Measurements from ENCODE around the gene AQP2. TPM values are rescaled to one million over a fixed set of nuclear protein-coding genes. Genes with fewer than 3 reads are reported as not detected.
A peak's percentile ranks its signal among the peaks of the same experiment; 100 is the strongest.

AQP2 gene
- total and polyA plus RNA-seq, 2 of the 4 experiments (the other 2 are of a cell fraction): not detected

DNA sequence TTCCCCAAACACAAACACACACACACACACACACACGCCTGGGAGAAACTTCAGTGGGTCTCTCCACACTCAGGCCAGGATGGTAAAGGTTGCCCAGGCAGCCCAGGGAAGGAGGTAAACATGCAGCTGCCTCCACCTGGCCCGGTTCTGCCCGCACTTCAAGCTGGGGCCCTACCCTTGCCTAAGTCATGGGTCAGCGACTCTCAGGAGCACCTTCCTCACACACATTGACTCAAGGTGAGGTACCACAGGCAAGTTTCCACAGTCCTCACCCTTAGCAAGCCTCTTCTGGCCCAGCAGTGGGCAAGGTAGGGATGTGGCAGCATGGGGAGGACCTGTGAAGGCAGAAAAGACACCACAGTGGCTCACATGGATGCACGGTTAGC is 32.8 kb upstream of the AQP2 start:
- H3K56ac ChIP-seq (ENCODE audit: extremely low read depth, insufficient read depth, low read length): no peak overlapping the region
- no TSS peak for BruUV-seq (replicated peaks)
- intact Hi-C loops (cut with micrococcal nuclease): no loop called here
- dilution Hi-C loops (cut with HindIII; ENCODE audit: low sequenced_read_pairs, unreplicated experiment): no loop called here
- WGBS, 2 experiments (ENCODE audit: extremely low coverage in 2 of 2, insufficient read length in 1 of 2): no CpG with 5 or more reads among the region's 5 CpGs
- H3K18ac ChIP-seq (ENCODE audit: low read depth, low read length): no peak overlapping the region
- H4K5ac ChIP-seq (ENCODE audit: low read depth, low read length): no peak overlapping the region
- H2BK15ac ChIP-seq (ENCODE audit: low read depth, low read length): no peak overlapping the region
- no peak overlapping the region for H4K8ac ChIP-seq (ENCODE audit: low read depth in 2 of 2, low read length in 2 of 2)
- H3K36me3 ChIP-seq (ENCODE audit: control insufficient read depth, insufficient read depth, low read length): no peaks in the 10 kb centered on the region
- peaks cover 17% of the 10 kb centered on the region for H3K27me3 ChIP-seq (ENCODE audit: control insufficient read depth, insufficient read depth, low read length)
- no peaks in the 10 kb centered on the region for H4K20me1 ChIP-seq (ENCODE audit: insufficient read depth, low read length)
- no peak overlapping the region for H2AFZ ChIP-seq (replicated peaks; ENCODE audit: low read length, poor library complexity)
- no peak overlapping the region for H3K27ac ChIP-seq (ENCODE audit: insufficient read depth, low read length)
- H3K23ac ChIP-seq (ENCODE audit: low read depth, low read length): no peak overlapping the region
- H3K4me3 ChIP-seq (ENCODE audit: insufficient read depth, low read depth, low read length): no peak overlapping the region
- ChIA-PET POLR2A (ENCODE audit: unreplicated experiment) (no interaction called here), CTCF (no interaction called here)
- H3K14ac ChIP-seq (replicated peaks; ENCODE audit: low read depth, low read length): no peak overlapping the region
- H2BK5ac ChIP-seq (ENCODE audit: low read depth, low read length, poor library complexity, severe bottlenecking): no peak overlapping the region
- H2AK9ac ChIP-seq (replicated peaks; ENCODE audit: low read depth, low read length, poor library complexity): peak overlapping the region; percentile 38
- H3K9ac ChIP-seq (ENCODE audit: low read depth, low read length): no peak overlapping the region
- no peak overlapping the region for H3K4me2 ChIP-seq (ENCODE audit: low read depth, low read length)
- H2AK5ac ChIP-seq (ENCODE audit: low read depth, low read length): no peak overlapping the region
- no peaks in the 10 kb centered on the region; a peak in 1 of 4 replicates for H3K79me1 ChIP-seq (ENCODE audit: low read depth in 1 of 2, low read length in 2 of 2)
- in situ Hi-C loops (cut with MboI; ENCODE audit: low sequenced_read_pairs): no loop called here
- DNase-seq: no peak
- H3K4ac ChIP-seq (ENCODE audit: low read depth, low read length): no peak overlapping the region
- ATAC-seq (ENCODE audit: low read depth): no peak
- TF ChIP-seq CEBPB (IDR thresholded peaks at IDR 0.05; ENCODE audit: low read depth, low read length) (no peak), MXI1 (IDR thresholded peaks at IDR 0.05; ENCODE audit: borderline replicate concordance, low read depth, low read length) (no peak), MAFK (IDR thresholded peaks at IDR 0.05; ENCODE audit: low read depth, low read length) (no peak), RAD21 (IDR thresholded peaks at IDR 0.05; ENCODE audit: low read length) (no peak), BHLHE40 (IDR thresholded peaks at IDR 0.05; ENCODE audit: low read depth, low read length) (no peak), CHD1 (IDR thresholded peaks at IDR 0.05; ENCODE audit: low read depth, low read length) (no peak), POLR2A (IDR thresholded peaks at IDR 0.05; ENCODE audit: low read depth, low read length) (no peak), NFE2L2 (IDR thresholded peaks at IDR 0.05; ENCODE audit: low read depth, low read length) (no peak), RFX5 (IDR thresholded peaks at IDR 0.05; ENCODE audit: low read depth, low read length) (no peak), FOS (IDR thresholded peaks at IDR 0.05; ENCODE audit: low read depth, low read length) (no peak), SMC3 (IDR thresholded peaks at IDR 0.05; ENCODE audit: low read depth, low read length) (no peak), MAZ (IDR thresholded peaks at IDR 0.05; ENCODE audit: borderline replicate concordance, low read depth, low read length) (no peak)
- TF ChIP-seq, protein P1, sequence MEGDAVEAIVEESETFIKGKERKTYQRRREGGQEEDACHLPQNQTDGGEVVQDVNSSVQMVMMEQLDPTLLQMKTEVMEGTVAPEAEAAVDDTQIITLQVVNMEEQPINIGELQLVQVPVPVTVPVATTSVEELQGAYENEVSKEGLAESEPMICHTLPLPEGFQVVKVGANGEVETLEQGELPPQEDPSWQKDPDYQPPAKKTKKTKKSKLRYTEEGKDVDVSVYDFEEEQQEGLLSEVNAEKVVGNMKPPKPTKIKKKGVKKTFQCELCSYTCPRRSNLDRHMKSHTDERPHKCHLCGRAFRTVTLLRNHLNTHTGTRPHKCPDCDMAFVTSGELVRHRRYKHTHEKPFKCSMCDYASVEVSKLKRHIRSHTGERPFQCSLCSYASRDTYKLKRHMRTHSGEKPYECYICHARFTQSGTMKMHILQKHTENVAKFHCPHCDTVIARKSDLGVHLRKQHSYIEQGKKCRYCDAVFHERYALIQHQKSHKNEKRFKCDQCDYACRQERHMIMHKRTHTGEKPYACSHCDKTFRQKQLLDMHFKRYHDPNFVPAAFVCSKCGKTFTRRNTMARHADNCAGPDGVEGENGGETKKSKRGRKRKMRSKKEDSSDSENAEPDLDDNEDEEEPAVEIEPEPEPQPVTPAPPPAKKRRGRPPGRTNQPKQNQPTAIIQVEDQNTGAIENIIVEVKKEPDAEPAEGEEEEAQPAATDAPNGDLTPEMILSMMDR (conservative IDR thresholded peaks at IDR 0.05; ENCODE audit: low read depth, low read length): no peak
- TF ChIP-seq, protein P2, sequence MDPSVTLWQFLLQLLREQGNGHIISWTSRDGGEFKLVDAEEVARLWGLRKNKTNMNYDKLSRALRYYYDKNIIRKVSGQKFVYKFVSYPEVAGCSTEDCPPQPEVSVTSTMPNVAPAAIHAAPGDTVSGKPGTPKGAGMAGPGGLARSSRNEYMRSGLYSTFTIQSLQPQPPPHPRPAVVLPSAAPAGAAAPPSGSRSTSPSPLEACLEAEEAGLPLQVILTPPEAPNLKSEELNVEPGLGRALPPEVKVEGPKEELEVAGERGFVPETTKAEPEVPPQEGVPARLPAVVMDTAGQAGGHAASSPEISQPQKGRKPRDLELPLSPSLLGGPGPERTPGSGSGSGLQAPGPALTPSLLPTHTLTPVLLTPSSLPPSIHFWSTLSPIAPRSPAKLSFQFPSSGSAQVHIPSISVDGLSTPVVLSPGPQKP (IDR thresholded peaks at IDR 0.05; ENCODE audit: borderline replicate concordance, low read depth, low read length): no peak
- no peak overlapping the region for H2BK120ac ChIP-seq (ENCODE audit: low read depth, low read length)
- H3K4me1 ChIP-seq (ENCODE audit: control insufficient read depth, insufficient read depth, low read length): no peaks in the 10 kb centered on the region
- H3K9me3 ChIP-seq (ENCODE audit: control insufficient read depth, insufficient read depth, low read length): no peaks in the 10 kb centered on the region
- H3K9me1 ChIP-seq (ENCODE audit: insufficient read depth, low read length): 0 out of 2 replicates have a peak, but pooled peaks cover 6% of the 10 kb centered on the region
- H2BK20ac ChIP-seq (ENCODE audit: low read depth, low read length): no peak overlapping the region
- no peak overlapping the region for H4K91ac ChIP-seq (ENCODE audit: insufficient read depth, low read depth, low read length)

All from IMR-90 (cell line).